UCSD-AML1 (cell line): ENCODE measurements around the gene PTPN22.
A peak's percentile ranks its signal among the peaks of the same experiment; 100 is the strongest.
"Not testable (repeated sequence)": the region's sequence is repeated elsewhere in the genome, so short reads cannot be mapped to it uniquely, and the experiment has no call there.

Source experiments
- DNase-seq: peaks from one replicate; lab custom pipeline; 2025; ENCODE audit not compliant: unreplicated experiment; lab: John Stamatoyannopoulos, UW

Gene PTPN22

DNA sequence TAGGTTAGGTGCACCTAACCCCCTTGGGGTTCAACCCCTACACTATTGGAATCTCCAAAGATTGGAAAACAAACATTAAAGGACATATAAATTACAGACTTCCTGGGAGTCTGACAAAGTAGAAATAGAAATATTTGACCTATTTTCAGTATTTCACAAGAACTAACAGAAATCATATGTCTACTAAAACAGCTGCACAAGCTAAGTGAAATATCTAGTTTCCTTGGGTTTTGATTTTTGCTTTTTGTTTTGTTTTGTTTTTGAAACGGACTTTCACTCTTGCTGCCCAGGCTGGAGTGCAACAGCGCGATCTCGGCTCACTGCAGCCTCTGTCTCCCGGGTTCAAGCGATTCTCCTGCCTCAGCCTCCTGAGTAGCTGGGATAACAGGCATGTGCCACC is 18.8 kb downstream of the PTPN22 start:
- not testable (repeated sequence) for DNase-seq

DNA sequence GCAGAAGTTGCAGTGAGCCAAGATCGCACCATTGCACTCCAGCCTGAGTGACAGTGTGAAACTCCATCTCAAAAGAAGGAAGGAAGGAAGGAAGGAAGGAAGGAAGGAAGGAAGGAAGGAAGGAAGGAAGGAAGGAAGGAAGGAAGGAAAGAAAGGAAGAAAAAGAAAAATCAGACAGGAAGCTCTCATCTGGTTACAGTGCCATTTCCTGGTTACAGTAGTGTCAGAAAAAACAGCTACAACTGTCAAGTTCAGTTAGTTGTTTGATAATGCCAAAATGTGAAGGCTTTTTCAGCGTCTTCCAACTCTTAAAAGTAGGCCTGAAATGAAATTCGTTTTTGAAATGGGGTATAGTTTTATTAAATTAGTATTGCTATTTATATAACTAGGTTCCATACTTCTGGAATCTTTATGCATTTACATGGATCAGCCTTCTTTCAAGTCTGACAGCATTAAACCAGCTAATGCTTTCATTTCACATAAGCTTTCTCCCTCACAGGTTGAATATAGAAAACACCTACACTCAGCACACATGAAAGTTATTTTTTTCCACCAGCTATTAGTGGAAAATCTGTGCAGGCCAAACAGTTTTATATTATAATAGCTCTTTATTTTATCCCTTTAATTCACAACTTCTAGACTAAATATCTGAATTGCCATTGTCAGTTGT is 21.2 kb downstream of the PTPN22 start:
- no peak for DNase-seq

GRCh38 chr1:113849072-113849471 is 22.4 kb downstream of the PTPN22 start:
- no peak for DNase-seq

- no peak for DNase-seq
Measured at GRCh38 chr1:113846391-113847035, 25.0 kb downstream of the PTPN22 start.

DNA sequence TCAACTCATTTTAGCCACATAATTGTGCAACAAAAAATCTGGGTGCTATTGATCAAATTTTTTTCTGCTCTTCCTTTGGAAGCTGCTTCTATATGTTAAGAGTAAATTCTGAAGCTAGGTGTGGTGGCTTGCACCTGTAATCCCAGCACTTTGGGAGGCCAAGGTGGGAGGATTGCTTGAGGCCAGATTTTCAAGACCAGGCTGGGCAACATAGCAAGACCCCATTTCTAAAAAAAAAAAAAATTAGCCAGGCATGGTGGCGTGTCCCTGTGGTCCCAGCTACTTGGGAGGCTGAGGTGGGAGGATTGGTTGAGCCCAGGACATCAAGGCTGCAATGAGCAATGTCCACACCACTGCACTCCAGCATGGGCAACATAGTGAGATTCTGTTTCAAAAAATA is 35.0 kb downstream of the PTPN22 start:
- DNase-seq = no peak

- no peak for DNase-seq
Measured at GRCh38 chr1:113835686-113836290, 35.7 kb downstream of the PTPN22 start.

GRCh38 chr1:113834716-113835115 is 36.8 kb downstream of the PTPN22 start:
- no peak for DNase-seq

DNA sequence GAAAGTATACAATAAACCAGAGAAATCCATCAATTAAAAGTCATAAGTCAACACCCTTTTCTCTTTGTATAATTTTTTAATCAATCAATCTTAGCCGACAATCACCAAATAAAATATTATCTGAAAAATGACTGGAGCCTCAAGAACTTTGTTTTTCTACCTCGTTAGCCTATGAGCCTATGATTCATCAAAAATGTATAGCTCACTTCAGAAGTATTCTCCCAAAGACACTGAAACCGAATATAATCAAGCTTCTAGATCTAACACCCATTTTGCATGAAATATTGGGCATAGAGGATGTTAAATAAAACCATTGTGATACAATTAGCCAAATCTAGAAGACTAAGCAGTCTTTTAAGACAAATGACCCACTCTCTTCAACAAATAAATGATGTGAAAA is 41.5 kb downstream of the PTPN22 start:
- DNase-seq = no peak

- no peak for DNase-seq
Measured at GRCh38 chr1:113821916-113822315, 49.6 kb downstream of the PTPN22 start.

DNA sequence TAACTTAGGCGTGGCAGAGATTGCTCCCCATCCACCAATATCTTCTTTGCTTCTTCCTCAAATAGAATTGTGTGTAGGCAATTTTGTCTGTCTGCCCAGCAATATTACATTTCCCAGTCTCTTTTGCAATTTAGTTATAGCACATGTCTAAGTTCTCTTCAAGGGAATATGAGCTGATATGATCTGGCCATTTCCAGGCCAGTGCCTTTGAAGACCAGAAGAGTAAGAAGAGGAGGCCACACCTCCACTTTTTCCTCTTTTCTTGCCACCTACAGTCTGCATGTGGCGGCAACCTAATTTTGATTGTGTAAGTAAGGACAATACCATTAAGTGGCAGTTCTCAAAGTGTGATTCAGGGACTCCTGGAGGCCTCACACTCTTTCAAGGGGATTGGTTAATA is 52.9 kb downstream of the PTPN22 start:
- no peak for DNase-seq

GRCh38 chr1:113813218-113813617 is 58.3 kb downstream of the PTPN22 start:
- no peak for DNase-seq

- DNase-seq = no peak
Measured at GRCh38 chr1:113812661-113813135, 58.8 kb downstream of the PTPN22 start.

DNA sequence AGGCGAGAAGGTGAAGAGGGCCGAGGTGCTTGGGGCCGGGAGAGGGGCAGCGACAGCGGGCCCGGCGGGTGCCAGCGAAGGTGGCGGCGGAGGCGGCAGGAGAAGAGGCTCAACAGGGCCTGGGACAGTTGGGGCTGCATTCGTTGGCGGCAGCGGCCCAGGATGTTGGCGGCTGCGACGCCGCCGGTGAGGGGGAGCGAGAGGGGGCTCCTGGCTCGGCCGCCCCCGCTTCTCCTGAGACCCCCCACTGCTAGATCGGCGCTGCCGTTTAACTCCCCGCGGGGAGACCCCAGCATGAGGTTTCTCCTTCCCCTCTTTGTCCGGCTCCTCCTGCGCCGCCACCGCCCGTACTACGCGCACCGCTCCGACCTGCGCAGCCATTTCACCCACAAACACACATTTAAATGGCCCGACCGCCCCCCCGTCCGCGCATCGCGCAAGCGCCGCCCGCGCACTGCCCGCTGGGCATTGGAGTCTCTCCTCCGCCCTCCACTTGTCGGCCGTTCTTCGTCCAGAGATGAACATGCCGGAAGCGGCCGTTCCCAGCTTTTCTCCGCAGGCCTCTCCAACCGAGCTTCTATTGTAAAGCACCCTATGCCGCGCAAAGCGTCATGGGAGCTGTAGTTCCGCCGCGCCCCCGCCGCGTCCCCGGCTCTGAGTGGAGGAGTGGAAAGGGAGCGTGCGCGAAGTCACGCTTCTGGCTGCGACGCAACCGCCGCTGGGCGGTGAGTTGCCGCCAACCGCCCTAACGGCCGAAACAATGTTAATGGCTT is 59.4 kb downstream of the PTPN22 start, which contains the start of gene RSBN1:
Gene RSBN1, minus strand, starts transcription at position 589 of the 773 bp plus-strand sequence. Its CDS starts 64 bp downstream, at position 525.
- peak; percentile 99 for DNase-seq

GRCh38 chr1:113811156-113811887 is 60.2 kb downstream of the PTPN22 start:
- DNase-seq = peak; percentile 72

DNA sequence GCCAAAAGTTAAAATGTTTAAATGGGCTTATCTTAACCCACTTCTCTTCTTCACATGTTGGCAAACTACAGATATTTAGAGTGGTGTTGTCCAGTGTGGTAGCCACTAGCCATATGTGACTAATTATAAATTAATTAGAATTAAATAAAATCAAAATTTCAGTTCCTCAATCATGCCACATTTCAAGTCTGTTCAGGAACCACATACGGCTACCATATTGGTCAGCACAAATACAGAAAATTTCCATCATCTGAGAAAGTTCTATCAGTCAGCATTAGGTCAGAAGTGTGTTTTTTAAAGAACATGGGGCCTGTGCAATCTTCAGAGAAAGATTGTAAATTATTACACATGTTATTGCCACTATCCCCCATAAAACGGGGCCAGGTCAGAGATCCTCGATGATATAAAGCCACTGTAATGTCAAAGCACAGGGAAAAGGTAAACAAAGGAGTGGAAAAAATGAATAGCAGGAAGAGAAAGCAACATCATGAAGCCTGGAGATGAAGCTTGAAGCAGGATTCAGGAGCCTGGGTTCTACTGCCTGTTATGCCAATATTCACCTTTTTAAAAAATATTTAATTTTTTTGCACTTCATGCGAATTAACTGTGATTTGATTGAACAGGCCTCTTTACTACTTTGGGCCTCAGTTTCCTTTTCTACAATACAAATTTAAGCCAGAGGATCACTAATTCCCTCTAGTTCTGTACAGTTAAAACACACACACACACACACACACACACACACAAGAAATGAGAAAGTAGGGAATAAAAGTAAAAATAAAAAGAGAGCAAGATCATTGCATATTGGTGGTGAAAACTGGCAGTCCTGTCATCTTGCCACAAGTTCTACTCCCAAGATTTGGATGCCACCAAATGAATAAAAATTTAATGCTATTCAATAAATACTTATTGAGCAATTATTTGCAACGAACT is 61.6 kb downstream of the PTPN22 start:
- no peak for DNase-seq

- no peak for DNase-seq
Measured at GRCh38 chr1:113808450-113809195, 62.9 kb downstream of the PTPN22 start.

DNA sequence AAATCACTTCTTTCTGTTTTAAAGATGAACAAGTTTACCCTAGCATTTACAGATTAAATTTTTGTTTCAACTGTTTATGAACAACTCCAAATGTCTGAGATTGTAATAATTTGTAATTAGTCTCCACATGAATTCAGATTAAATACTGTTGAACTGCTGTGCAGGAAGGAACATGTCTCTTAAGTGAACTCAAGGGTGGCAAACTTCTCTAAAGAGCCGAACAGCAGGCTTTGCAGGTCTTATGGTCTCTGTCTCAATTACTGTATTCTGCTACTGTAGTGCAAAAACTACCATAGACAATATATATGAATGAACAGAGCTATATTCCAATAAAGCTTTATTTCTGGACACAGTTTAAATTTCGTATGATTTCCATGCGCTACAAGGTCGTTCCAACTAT is 65.9 kb downstream of the PTPN22 start:
- DNase-seq = no peak

DNA sequence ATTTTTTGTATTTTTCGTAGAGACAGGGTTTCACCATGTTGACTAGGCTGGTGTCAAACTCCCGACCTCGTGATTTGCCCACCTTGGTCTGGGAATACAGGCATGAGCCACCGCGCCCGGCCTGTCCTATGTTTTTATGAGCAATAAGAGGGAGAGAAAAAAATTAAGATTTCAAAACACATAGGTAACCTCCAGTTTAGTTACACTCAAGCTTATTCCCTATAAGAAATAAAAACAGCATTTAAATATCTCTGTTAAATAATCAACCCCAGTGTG is 66.3 kb downstream of the PTPN22 start:
- no peak for DNase-seq
